Thymus (tissue), 11 donors: ENCODE results near the gene KCND1. TPM values are rescaled to one million over a fixed set of nuclear protein-coding genes. Genes with fewer than 3 reads are reported as not detected.

Experiments used
- DNase-seq, 9 donors: peaks; one replicate each; pipeline ENCODE4 v3.0.0-alpha.2; 2013; ENCODE audit warnings: low spot score in 9 of 9, low read depth in 6 of 9, missing footprints in 1 of 9
- H3K27ac ChIP-seq, 2 donors: one replicate each; pipeline ENCODE4 v1.5.1; 2013; ENCODE audit warnings: control low read depth in 1 of 2, low read depth in 1 of 2, low read length in 1 of 2, mild to moderate bottlenecking in 1 of 2, moderate library complexity in 1 of 2
- H3K27me3 ChIP-seq, 2 donors: one replicate each; pipeline ENCODE4 v1.5.1; 2013; ENCODE audit warnings: low read length in 1 of 2; ENCODE audit not compliant: control insufficient read depth in 2 of 2, insufficient read depth in 1 of 2
- H3K36me3 ChIP-seq, 2 donors: one replicate each; pipeline ENCODE4 v1.5.1; 2013; ENCODE audit warnings: low read length in 1 of 2, mild to moderate bottlenecking in 1 of 2, moderate library complexity in 1 of 2; ENCODE audit not compliant: control insufficient read depth in 2 of 2, insufficient read depth in 2 of 2
- H3K4me1 ChIP-seq, 2 donors: one replicate each; pipeline ENCODE4 v1.5.1; 2013; ENCODE audit warnings: low read length in 2 of 2; ENCODE audit not compliant: control insufficient read depth in 2 of 2, insufficient read depth in 2 of 2
- H3K4me3 ChIP-seq, 2 donors: one replicate each; pipeline ENCODE4 v1.5.1; 2013; ENCODE audit warnings: low read length in 2 of 2, control low read depth in 1 of 2, mild to moderate bottlenecking in 1 of 2
- H3K9me3 ChIP-seq, 2 donors: one replicate each; pipeline ENCODE4 v1.5.1; 2013; ENCODE audit warnings: low read length in 1 of 2, mild to moderate bottlenecking in 1 of 2; ENCODE audit not compliant: control insufficient read depth in 2 of 2, insufficient read depth in 1 of 2
- WGBS: extraction: QIAGEN DNeasy Blood & Tissue Kit; methylation state at CpG from one replicate; pipeline ENCODE4 v1.1.7; 2013; 5-methylcytosine and 5-hydroxymethylcytosine counted together
- polyA plus RNA-seq: library from polyadenylated mRNA; stranded (reverse); fragments of 200-250 nt; gene quantifications from one replicate; pipeline ENCODE4 v1.2.3, GENCODE V29; 2013
- total RNA-seq: library from RNA; stranded (reverse); fragments of 120-200 nt; gene quantifications from one replicate; pipeline ENCODE4 v1.2.4, GENCODE V29; 2013
- donor health status: healthy.

The KCND1 gene
- total and polyA plus RNA-seq, 2 donors = 0.19 to 3.1 TPM

DNA sequence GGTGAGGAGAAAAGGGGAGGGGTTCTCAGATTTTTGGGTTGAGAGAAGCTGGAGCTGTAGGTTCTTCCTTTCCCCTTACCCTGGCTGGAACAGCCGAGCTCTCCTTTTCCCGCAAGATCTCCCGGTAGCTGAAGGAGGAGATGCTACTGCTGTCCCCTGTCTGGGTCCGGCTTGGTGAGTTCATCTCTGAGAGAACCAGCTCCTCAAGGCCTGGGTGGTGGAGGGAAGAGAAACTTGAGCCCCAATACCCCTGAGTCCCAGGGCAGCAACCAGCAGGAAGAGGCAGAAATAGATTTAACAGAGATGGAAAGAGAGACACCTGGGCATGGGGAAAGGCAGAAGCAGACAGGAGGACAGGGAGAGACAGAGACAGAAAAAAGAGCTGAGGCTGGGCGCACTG, 6.6 kb upstream of the KCND1 start:
- over 99% methylated on average over 5 of the region's 5 CpGs for WGBS
- H3K4me1 ChIP-seq = no peaks in the 10 kb centered on the region
- no peak overlapping the region for H3K27ac ChIP-seq
- peaks cover 56 to 57% of the 10 kb centered on the region in 2 donors for H3K36me3 ChIP-seq
- no peak for DNase-seq
- no peak overlapping the region for H3K4me3 ChIP-seq
- H3K9me3 ChIP-seq = no peaks in the 10 kb centered on the region
- H3K27me3 ChIP-seq = no peaks in the 10 kb centered on the region

DNA sequence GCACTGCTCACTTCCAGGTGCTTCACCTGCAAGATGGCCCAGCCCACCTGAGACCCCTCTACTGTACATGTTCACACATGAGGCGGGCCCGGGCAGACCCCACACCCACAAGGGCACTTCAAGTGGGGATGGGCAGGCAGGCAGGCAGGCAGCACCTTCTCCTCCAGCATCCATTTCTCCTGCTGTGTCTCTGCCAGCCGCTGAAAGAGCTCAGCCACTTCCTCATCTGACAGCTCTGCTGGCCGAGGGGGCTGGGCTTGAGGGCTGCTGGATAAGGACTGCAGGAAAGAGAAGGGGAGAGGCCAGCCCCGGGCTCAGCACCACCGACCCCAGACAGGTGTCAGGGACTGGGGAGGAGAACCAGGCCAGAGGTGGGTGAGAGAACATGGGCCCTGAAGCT, 4.4 kb upstream of the KCND1 start:
- no peaks in the 10 kb centered on the region for H3K9me3 ChIP-seq
- WGBS = 32% methylated on average over 6 of the region's 6 CpGs
- H3K27ac ChIP-seq = no peak overlapping the region
- no peak for DNase-seq
- no peak overlapping the region for H3K4me3 ChIP-seq
- peaks cover 3 to 12% of the 10 kb centered on the region in 2 donors for H3K4me1 ChIP-seq
- peaks cover 39% of the 10 kb centered on the region in 2 donors for H3K36me3 ChIP-seq
- H3K27me3 ChIP-seq = peaks cover 0 to 12% of the 10 kb centered on the region in 2 donors

GRCh38 chrX:48975541-48975940, 3.9 kb upstream of the KCND1 start:
- WGBS = 95% methylated on average over 5 of the region's 5 CpGs

DNA sequence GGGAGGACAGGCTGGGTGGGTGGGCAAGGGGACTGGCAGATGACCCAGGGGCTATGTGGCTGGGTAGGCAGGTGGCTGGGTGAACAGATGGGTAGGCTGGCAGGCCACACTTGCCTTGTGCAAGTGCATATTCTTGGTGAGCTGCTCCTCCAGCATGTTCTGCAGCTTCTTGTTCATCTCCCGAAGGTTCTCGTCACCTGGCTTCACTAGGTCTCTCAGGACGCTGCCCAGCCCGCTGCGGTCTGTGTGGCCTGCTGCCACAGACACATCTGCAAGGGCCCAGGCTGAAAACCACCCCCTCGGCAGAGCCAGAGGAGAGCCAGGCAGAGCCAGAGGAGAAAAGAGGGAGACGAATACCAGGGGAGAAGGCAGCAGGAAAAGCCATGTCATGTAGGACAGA, 3.4 kb upstream of the KCND1 start:
- no peaks in the 10 kb centered on the region for H3K9me3 ChIP-seq
- peaks cover 35 to 36% of the 10 kb centered on the region in 2 donors for H3K36me3 ChIP-seq

More at GRCh38 chrX:48975541-48975940, 3.9 kb upstream of the KCND1 start:
- no peak for DNase-seq
- H3K4me3 ChIP-seq = no peak overlapping the region
- H3K27ac ChIP-seq = no peak overlapping the region
- no peaks in the 10 kb centered on the region for H3K9me3 ChIP-seq
- H3K27me3 ChIP-seq = peaks cover 0 to 12% of the 10 kb centered on the region in 2 donors
- H3K36me3 ChIP-seq = peaks cover 36 to 37% of the 10 kb centered on the region in 2 donors
- H3K4me1 ChIP-seq = peaks cover 3 to 12% of the 10 kb centered on the region in 2 donors

GRCh38 chrX:48974574-48974973, 2.9 kb upstream of the KCND1 start:
- H3K4me1 ChIP-seq = peaks cover 3 to 12% of the 10 kb centered on the region in 2 donors
- no peak for DNase-seq
- H3K4me3 ChIP-seq = no peak overlapping the region
- peaks cover 0 to 12% of the 10 kb centered on the region in 2 donors for H3K27me3 ChIP-seq
- no peaks in the 10 kb centered on the region for H3K9me3 ChIP-seq
- peaks cover 33 to 36% of the 10 kb centered on the region in 2 donors for H3K36me3 ChIP-seq
- 100% methylated on average over 2 of the region's 2 CpGs for WGBS
- H3K27ac ChIP-seq = no peak overlapping the region

More for the DNA sequence above, 3.4 kb upstream of the KCND1 start:
- DNase-seq = no peak
- no peak overlapping the region for H3K4me3 ChIP-seq
- 94% methylated on average over 7 of the region's 7 CpGs for WGBS
- H3K27me3 ChIP-seq = peaks cover 0 to 12% of the 10 kb centered on the region in 2 donors
- peaks cover 3 to 12% of the 10 kb centered on the region in 2 donors for H3K4me1 ChIP-seq
- no peak overlapping the region for H3K27ac ChIP-seq

- H3K4me1 ChIP-seq = peaks cover 3 to 12% of the 10 kb centered on the region in 2 donors
- no peak overlapping the region for H3K4me3 ChIP-seq
- H3K27ac ChIP-seq = no peak overlapping the region
- DNase-seq = no peak
- no peaks in the 10 kb centered on the region for H3K9me3 ChIP-seq
- WGBS = 99% methylated on average over 3 of the region's 3 CpGs
- peaks cover 0 to 12% of the 10 kb centered on the region in 2 donors for H3K27me3 ChIP-seq
- peaks cover 33 to 36% of the 10 kb centered on the region in 2 donors for H3K36me3 ChIP-seq
These were observed 2.4 kb upstream of the KCND1 start for GRCh38 chrX:48974033-48974432.

DNA sequence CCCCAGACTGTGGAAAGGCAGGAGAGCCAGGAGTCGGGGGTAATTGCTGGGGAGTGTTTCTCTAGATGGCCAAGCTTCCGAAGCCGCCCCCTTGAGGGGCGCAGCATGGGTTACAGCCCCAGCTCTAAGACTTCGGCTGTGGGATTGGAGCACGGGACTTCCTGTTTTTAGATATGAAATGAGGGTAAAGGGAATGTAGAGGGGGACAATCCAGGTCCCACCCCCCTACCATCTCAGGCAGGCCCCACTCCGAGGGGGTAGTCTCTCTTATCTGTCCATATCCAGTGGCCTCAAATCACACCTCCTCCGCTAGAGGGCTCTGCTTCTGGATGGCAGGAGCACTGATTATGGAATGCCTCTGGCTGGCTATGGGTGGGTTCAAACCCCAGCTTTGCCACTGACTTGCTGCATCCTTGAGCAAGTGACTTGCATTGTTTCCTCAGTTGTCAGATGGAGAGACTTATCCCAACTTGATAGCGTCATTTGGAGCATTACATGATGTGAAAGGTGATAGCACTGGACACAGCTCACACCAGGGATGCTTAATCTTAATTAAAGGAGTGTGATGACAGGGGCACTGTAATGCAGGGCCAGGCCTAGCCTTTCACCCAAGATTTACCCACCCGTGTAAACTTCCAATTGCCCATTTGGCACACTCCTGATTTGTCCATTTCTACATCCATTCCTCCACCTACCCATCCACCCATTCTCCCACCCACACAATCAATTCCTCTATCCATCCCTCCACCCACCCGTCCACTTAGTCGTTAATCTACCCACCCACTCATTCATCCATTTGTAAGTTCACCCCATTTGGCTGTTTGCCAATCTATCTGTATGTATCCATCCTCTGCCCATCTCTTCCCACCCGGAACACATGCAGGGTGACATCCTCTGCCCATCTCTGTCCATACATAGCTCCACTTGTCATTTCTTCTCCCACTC, 848 bp upstream of the KCND1 start:
- peaks cover 0 to 12% of the 10 kb centered on the region in 2 donors for H3K27me3 ChIP-seq
- H3K36me3 ChIP-seq = peaks cover 26 to 29% of the 10 kb centered on the region in 2 donors
- WGBS = 33% methylated on average over 13 of the region's 13 CpGs
- no peak overlapping the region for H3K27ac ChIP-seq
- H3K9me3 ChIP-seq = no peaks in the 10 kb centered on the region
- DNase-seq = peak in 3 of 9 donors; percentile 17 to 47 (median 29)
- H3K4me1 ChIP-seq = peaks cover 3 to 12% of the 10 kb centered on the region in 2 donors
- H3K4me3 ChIP-seq = peak overlapping the region in 1 of 2 donors; percentile 3

DNA sequence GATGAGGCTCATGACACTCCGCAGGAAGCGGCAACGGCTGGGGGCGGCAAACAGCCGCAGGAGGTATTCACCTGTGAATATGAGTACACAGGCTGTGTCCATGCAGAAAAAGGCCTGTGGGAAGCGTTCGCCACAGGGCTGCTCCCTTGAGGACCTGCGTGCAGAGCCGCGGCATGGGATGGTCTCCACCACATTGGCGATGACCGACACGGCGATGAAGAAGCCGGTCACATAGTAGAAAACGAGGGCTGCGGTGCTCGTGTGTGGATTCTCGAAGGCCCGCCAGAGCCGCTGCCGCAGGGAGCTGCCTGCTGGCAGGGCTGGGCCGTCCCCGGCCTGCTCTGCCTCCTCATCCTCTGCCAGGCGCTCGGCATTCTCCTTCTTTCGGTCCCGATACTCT, 2.2 kb downstream of the KCND1 start:
- H3K4me1 ChIP-seq = peaks cover 3 to 12% of the 10 kb centered on the region in 2 donors
- H3K27ac ChIP-seq = no peak overlapping the region
- H3K36me3 ChIP-seq = peaks cover 2 to 8% of the 10 kb centered on the region in 2 donors
- no peaks in the 10 kb centered on the region for H3K9me3 ChIP-seq
- 98% methylated on average over 28 of the region's 28 CpGs for WGBS
- no peak overlapping the region for H3K4me3 ChIP-seq
- DNase-seq = no peak
- peaks cover 0 to 12% of the 10 kb centered on the region in 2 donors for H3K27me3 ChIP-seq

DNA sequence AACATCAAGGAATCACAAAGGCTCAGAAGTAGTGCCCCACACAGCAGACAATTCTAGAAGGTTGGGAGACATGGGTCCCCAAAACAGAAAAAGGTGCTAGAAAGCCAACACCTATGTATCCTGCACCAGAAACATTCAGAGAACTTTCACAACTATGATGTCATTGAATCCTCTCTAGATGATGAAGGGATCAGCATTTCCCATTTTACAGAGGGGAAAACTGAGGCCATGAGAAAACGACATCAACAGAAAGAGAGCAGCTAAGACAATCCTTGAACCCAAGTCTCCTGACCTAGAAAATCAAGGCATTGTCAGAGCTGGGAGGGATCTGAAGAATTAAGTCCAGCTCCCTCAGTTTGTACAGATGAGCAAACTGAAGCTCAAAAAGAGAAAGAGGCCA, 3.3 kb downstream of the KCND1 start:
- Histone ChIP-seq H3K36me3 (no peaks in the 10 kb centered on the region), H3K27me3 (peaks cover 0 to 12% of the 10 kb centered on the region in 2 donors), H3K27ac (no peak overlapping the region), H3K9me3 (no peaks in the 10 kb centered on the region), H3K4me1 (peaks cover 3 to 12% of the 10 kb centered on the region in 2 donors), H3K4me3 (no peak overlapping the region)
- no peak for DNase-seq
- WGBS = 97% methylated on average over 1 of the region's 1 CpG
